Stimulated activated CD4-positive, alpha-beta T cell treated with anti-CD3 and anti-CD28 coated beads, Interleukin-1b, Interleukin-23, amount 100 ng/mL, for 1 hour (primary cell): Measurements from ENCODE around the gene OR5M8.

Experiments used
- DNase-seq, 2 donors: peaks; one replicate each; pipeline ENCODE4 v3.0.0-alpha.2; 2020; ENCODE audit warnings: low read depth in 2 of 2

The OR5M8 gene

GRCh38 chr11:56491270-56491669, at the start of gene OR5M8:
Gene OR5M8, minus strand, starts transcription at chr11:56491370. Its CDS starts 0 bp downstream, at chr11:56491370.
- DNase-seq = no peak

- no peak for DNase-seq
Measured at GRCh38 chr11:56533054-56533740, 42.0 kb upstream of the OR5M8 start.

GRCh38 chr11:56531856-56532255, 40.7 kb upstream of the OR5M8 start:
- DNase-seq = no peak

GRCh38 chr11:56522008-56522407, 30.8 kb upstream of the OR5M8 start:
- no peak for DNase-seq

GRCh38 chr11:56513280-56513679, 22.1 kb upstream of the OR5M8 start:
- no peak for DNase-seq

GRCh38 chr11:56509439-56509838, 18.3 kb upstream of the OR5M8 start:
- no peak for DNase-seq

GRCh38 chr11:56497010-56497409, 5.8 kb upstream of the OR5M8 start:
- no peak for DNase-seq

GRCh38 chr11:56495117-56495516, 3.9 kb upstream of the OR5M8 start:
- no peak for DNase-seq

- no peak for DNase-seq
Measured at GRCh38 chr11:56486801-56487200, 4.4 kb downstream of the OR5M8 start.

GRCh38 chr11:56474729-56475235, 16.4 kb downstream of the OR5M8 start:
- DNase-seq = no peak

- no peak for DNase-seq
Measured at GRCh38 chr11:56473252-56473651, 17.9 kb downstream of the OR5M8 start, which contains the start of gene OR5M3. Gene OR5M3, minus strand, starts transcription at chr11:56473352. Its CDS starts 2,855 bp downstream, at chr11:56470497.

GRCh38 chr11:56457076-56457475, 34.1 kb downstream of the OR5M8 start:
- no peak for DNase-seq

GRCh38 chr11:56453521-56453920, 37.6 kb downstream of the OR5M8 start:
- no peak for DNase-seq
